Neural cell (in vitro differentiated cells): ENCODE measurements around the gene FOXO3.

ENCODE experiments used
- CTCF ChIP-seq: fragments of 450-650 bp; IDR thresholded peaks from 2 replicates; pipeline ENCODE4 v1.5.1; 2014; ENCODE audit warnings: antibody characterized with exemption, mild to moderate bottlenecking, moderate library complexity; ENCODE audit not compliant: poor library complexity, severe bottlenecking
- POLR2AphosphoS5 ChIP-seq: IDR thresholded peaks from 2 replicates; pipeline ENCODE4 v1.6.1; 2012
- TAF1 ChIP-seq: IDR thresholded peaks from 2 replicates; pipeline ENCODE4 v1.6.1; 2012; ENCODE audit warnings: low read depth

GRCh38 chr6:108727966-108728730 is 167.4 kb downstream of the FOXO3 start:
- TF ChIP-seq CTCF: no peak
- TF ChIP-seq POLR2AphosphoS5: no peak
- no peak for TF ChIP-seq TAF1
